ENCODE data around the gene STX11. TPM values are rescaled to one million over a fixed set of nuclear protein-coding genes. Genes with fewer than 3 reads are reported as not detected.

The STX11 gene
- total and polyA plus RNA-seq, 10 of the 15 experiments (the other 5 are each of a cell fraction or from before 2014, with no cell fraction given): 0.66 to 38.1 (median 19.8) TPM

- in situ Hi-C loops (cut with MboI): no loop called here
- H3K9me3 ChIP-seq (replicated peaks; ENCODE audit: control insufficient read depth, insufficient read depth, low read length): no peaks in the 10 kb centered on the region
- no peaks in the 10 kb centered on the region for H3K4me1 ChIP-seq (ENCODE audit: control insufficient read depth, insufficient read depth, low read length)
- no peak overlapping the region for H3K4me3 ChIP-seq
- no peak for FAIRE-seq
- H3K27ac ChIP-seq (ENCODE audit: control insufficient read depth, insufficient read depth): no peak overlapping the region
- no peak overlapping the region for H2AFZ ChIP-seq (ENCODE audit: control insufficient read depth, low read depth, low read length)
- ATAC-seq: no peak
- ChIA-PET SMC1A (ENCODE audit: uncharacterized antibody, unreplicated experiment) (interaction anchor here (0.6 to 5.0 kb wide), 11 partner anchors 13 to 528 kb away, joined by 3 to 47 read pairs (median 4); no protein-coding TSS in a partner anchor), RAD21 (ENCODE audit: unreplicated experiment) (interaction anchor here (0.7 to 4.7 kb wide), 6 partner anchors 51 to 379 kb away, joined by 3 to 27 read pairs (median 4); no protein-coding TSS in a partner anchor), CTCF (interaction anchor here (0.6 to 2.9 kb wide), 10 partner anchors 10 to 379 kb away, joined by 3 to 40 read pairs (median 3); no protein-coding TSS in a partner anchor), POLR2A (interaction anchor here (0.6 to 1.1 kb wide), 3 partner anchors 13 to 41 kb away, joined by 3 read pairs; no protein-coding TSS in a partner anchor)
- no TSS peak for BruUV-seq (replicated peaks)
- no peak overlapping the region for H3K9ac ChIP-seq (ENCODE audit: control insufficient read depth, insufficient read depth, low read length)
- H4K20me1 ChIP-seq (ENCODE audit: control insufficient read depth, insufficient read depth): no peaks in the 10 kb centered on the region
- no peak overlapping the region for H3K4me2 ChIP-seq (ENCODE audit: control insufficient read depth, insufficient read depth)
- intact Hi-C loops (cut with micrococcal nuclease; ENCODE audit: unreplicated experiment): no loop called here
- no peaks in the 10 kb centered on the region for H3K79me2 ChIP-seq (ENCODE audit: control insufficient read depth, insufficient read depth, low read length)
- no peak for DNase-seq (ENCODE audit: low read depth, low spot score)
- H3K36me3 ChIP-seq (ENCODE audit: control insufficient read depth in 2 of 2, insufficient read depth in 2 of 2, low read length in 1 of 2): no peaks in the 10 kb centered on the region
- WGBS (ENCODE audit: insufficient coverage, insufficient replicate concordance, low lambda C conversion rate, missing lambda C conversion rate): 55% methylated on average over 4 of the region's 4 CpGs
- H3K27me3 ChIP-seq (replicated peaks in 1 of 2; ENCODE audit: control insufficient read depth in 2 of 2, insufficient read depth in 2 of 2, low read length in 1 of 2): no peaks in the 10 kb centered on the region
- TF ChIP-seq WRNIP1 (IDR thresholded peaks at IDR 0.05; ENCODE audit: borderline replicate concordance, low read depth, low read length): no peak
- no peak for TF ChIP-seq IRF3 (IDR thresholded peaks at IDR 0.05)
- TF ChIP-seq STAT3 (IDR thresholded peaks at IDR 0.05; ENCODE audit: low read depth, low read length): no peak
- TF ChIP-seq, protein P1, sequence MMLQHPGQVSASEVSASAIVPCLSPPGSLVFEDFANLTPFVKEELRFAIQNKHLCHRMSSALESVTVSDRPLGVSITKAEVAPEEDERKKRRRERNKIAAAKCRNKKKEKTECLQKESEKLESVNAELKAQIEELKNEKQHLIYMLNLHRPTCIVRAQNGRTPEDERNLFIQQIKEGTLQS (IDR thresholded peaks at IDR 0.05; ENCODE audit: borderline replicate concordance, extremely low read depth, low read depth, low read length): no peak
- no peak for TF ChIP-seq MXI1 (IDR thresholded peaks at IDR 0.05; ENCODE audit: low read depth, low read length)
- no peak for TF ChIP-seq ZSCAN29 (IDR thresholded peaks at IDR 0.05)
- TF ChIP-seq BCL11A (IDR thresholded peaks at IDR 0.05; ENCODE audit: low read depth, low read length): no peak
- TF ChIP-seq KAT2A (conservative IDR thresholded peaks at IDR 0.05; ENCODE audit: control insufficient read depth, low read depth, low read length): no peak
- TF ChIP-seq, protein P2, sequence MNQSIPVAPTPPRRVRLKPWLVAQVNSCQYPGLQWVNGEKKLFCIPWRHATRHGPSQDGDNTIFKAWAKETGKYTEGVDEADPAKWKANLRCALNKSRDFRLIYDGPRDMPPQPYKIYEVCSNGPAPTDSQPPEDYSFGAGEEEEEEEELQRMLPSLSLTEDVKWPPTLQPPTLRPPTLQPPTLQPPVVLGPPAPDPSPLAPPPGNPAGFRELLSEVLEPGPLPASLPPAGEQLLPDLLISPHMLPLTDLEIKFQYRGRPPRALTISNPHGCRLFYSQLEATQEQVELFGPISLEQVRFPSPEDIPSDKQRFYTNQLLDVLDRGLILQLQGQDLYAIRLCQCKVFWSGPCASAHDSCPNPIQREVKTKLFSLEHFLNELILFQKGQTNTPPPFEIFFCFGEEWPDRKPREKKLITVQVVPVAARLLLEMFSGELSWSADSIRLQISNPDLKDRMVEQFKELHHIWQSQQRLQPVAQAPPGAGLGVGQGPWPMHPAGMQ (IDR thresholded peaks at IDR 0.05; ENCODE audit: borderline replicate concordance): no peak
- no peak for TF ChIP-seq ZNF622 (IDR thresholded peaks at IDR 0.05)
- TF ChIP-seq ZBTB40 (IDR thresholded peaks at IDR 0.05; ENCODE audit: borderline replicate concordance): no peak
- TF ChIP-seq, protein P3, sequence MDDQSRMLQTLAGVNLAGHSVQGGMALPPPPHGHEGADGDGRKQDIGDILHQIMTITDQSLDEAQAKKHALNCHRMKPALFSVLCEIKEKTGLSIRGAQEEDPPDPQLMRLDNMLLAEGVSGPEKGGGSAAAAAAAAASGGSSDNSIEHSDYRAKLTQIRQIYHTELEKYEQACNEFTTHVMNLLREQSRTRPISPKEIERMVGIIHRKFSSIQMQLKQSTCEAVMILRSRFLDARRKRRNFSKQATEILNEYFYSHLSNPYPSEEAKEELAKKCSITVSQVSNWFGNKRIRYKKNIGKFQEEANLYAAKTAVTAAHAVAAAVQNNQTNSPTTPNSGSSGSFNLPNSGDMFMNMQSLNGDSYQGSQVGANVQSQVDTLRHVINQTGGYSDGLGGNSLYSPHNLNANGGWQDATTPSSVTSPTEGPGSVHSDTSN (IDR thresholded peaks at IDR 0.05; ENCODE audit: insufficient replicate concordance, low read depth, low read length): no peak
These were observed 47.2 kb upstream of the STX11 start for GRCh38 chr6:144103026-144103563.

Data from GM12878 (cell line).